HepG2 (cell line): Measurements from ENCODE around the gene TMED9. TPM values are rescaled to one million over a fixed set of nuclear protein-coding genes. Genes with fewer than 3 reads are reported as not detected.

Experiments used
- ATAC-seq: fragments of 200-7000 bp; cut with Tn5 transposase; 3 replicates; pipeline ENCODE4 v1.9.1; 2020; ENCODE audit warnings: mild to moderate bottlenecking, moderate library complexity
- BruUV-seq: library from RNA; stranded (reverse); fragments of 400-500 nt; replicated peaks from 2 replicates; lab custom pipeline; 2021; lab: Mats Ljungman, UMichigan
- CTCF ChIA-PET: fragments of 300-600 bp; formaldehyde crosslinking; extraction: SDS; loops from one replicate; lab custom pipeline; 2021; ENCODE audit warnings: low total read pairs, inconsistent platforms, low intra/inter-chr PET ratio; lab: Yijun Ruan, JAX
- POLR2A ChIA-PET: fragments of 350-600 bp; sonication (Branson Sonifier 250); formaldehyde crosslinking; loops from one replicate; lab custom pipeline; 2020; ENCODE audit warnings: antibody characterized with exemption, inconsistent platforms; lab: Yijun Ruan, JAX
- DNase-seq: peaks from one replicate; pipeline ENCODE4 v3.0.0-alpha.2; 2015; ENCODE audit warnings: low spot score
- FAIRE-seq: peaks from 3 replicates; lab custom pipeline; 2011; peaks lifted over from hg19 to GRCh38; lab: Jason Lieb, UNC
- H2AFZ ChIP-seq: one replicate; pipeline ENCODE4 v1.6.1; 2011; ENCODE audit warnings: low read length, inconsistent platforms
- H3K27ac ChIP-seq: fragments of 300-600 bp; 3 replicates; pipeline ENCODE4 v1.8.0; 2011; ENCODE audit warnings: mixed run types, mild to moderate bottlenecking, mixed read lengths, low read length, inconsistent platforms; ENCODE audit not compliant: insufficient read depth; ENCODE audit errors: extremely low read length
- H3K27me3 ChIP-seq, 2 experiments: fragments of 200-600 bp in 1 of 2; 2 replicates in 1 of 2; 3 replicates in 1 of 2; pipeline versions ENCODE4 v1.6.0 to v1.8.0; 2011; ENCODE audit warnings: low read length in 2 of 2, mild to moderate bottlenecking in 2 of 2, moderate library complexity in 2 of 2, inconsistent platforms in 1 of 2; ENCODE audit not compliant: insufficient read depth in 2 of 2, control insufficient read depth in 1 of 2
- H3K36me3 ChIP-seq, 2 experiments: fragments of 200-600 bp in 1 of 2; replicated peaks in 1 of 2; 2 replicates in 1 of 2; 3 replicates in 1 of 2; pipeline versions ENCODE4 v1.5.1 to v1.8.0; 2011; ENCODE audit warnings: low read length in 2 of 2, inconsistent platforms in 1 of 2; ENCODE audit not compliant: insufficient read depth in 2 of 2, control insufficient read depth in 1 of 2
- H3K4me1 ChIP-seq: 2 replicates; pipeline ENCODE4 v1.5.1; 2012; ENCODE audit warnings: low read length, inconsistent platforms; ENCODE audit not compliant: insufficient read depth
- H3K4me2 ChIP-seq: 2 replicates; pipeline ENCODE4 v1.6.0; 2011; ENCODE audit warnings: low read depth, low read length, inconsistent platforms
- H3K4me3 ChIP-seq, 3 experiments: fragments of 200-600 bp in 1 of 3; sonication (generic), shearing (Covaris generic) in 1 of 3; replicated peaks in 1 of 3; 2 replicates each; pipeline ENCODE4 v1.5.1; 2011 to 2016; ENCODE audit warnings: low read length in 3 of 3, inconsistent platforms in 2 of 3, low read depth in 2 of 3, mild to moderate bottlenecking in 2 of 3, control low read depth in 1 of 3, mixed read lengths in 1 of 3; ENCODE audit not compliant: insufficient read depth in 1 of 3
- H3K79me2 ChIP-seq: one replicate; pipeline ENCODE4 v1.6.1; 2011; ENCODE audit warnings: low read length, inconsistent platforms; ENCODE audit not compliant: insufficient read depth
- H3K9ac ChIP-seq: 2 replicates; pipeline ENCODE4 v1.6.0; 2011; ENCODE audit warnings: mild to moderate bottlenecking, low read depth, low read length, inconsistent platforms; ENCODE audit not compliant: insufficient read depth
- H3K9me3 ChIP-seq: 2 replicates; pipeline ENCODE4 v1.5.1; 2012; ENCODE audit warnings: mild to moderate bottlenecking, low read length
- H4K20me1 ChIP-seq: 2 replicates; pipeline ENCODE4 v1.6.0; 2011; ENCODE audit warnings: inconsistent platforms, mild to moderate bottlenecking, low read length, moderate library complexity; ENCODE audit not compliant: insufficient read depth
- BHLHE40 ChIP-seq: IDR thresholded peaks from 2 replicates; pipeline ENCODE4 v1.6.1; 2011; ENCODE audit warnings: low read length, improper control_type of control experiment
- MIER2 ChIP-seq: IDR thresholded peaks from 2 replicates; pipeline ENCODE4 v1.6.1; 2016; ENCODE audit warnings: missing biosample characterization, missing genetic modification reagents
- SNRNP70 ChIP-seq: fragments of 200-400 bp; formaldehyde crosslinking; IDR thresholded peaks from 2 replicates; pipeline ENCODE4 v1.6.1; 2017; ENCODE audit warnings: mild to moderate bottlenecking, low read depth, low read length, moderate library complexity
- ZBTB8A ChIP-seq: sonication (generic); formaldehyde crosslinking; IDR thresholded peaks from 2 replicates; pipeline ENCODE4 v1.4.0; 2020; ENCODE audit warnings: mild to moderate bottlenecking, low read depth, missing genetic modification reagents, borderline replicate concordance
- ZFP82 ChIP-seq: sonication (generic); formaldehyde crosslinking; IDR thresholded peaks from 2 replicates; pipeline ENCODE4 v1.5.1; 2020; ENCODE audit warnings: mild to moderate bottlenecking, missing genetic modification reagents, borderline replicate concordance
- ZNF337 ChIP-seq: sonication (generic); formaldehyde crosslinking; IDR thresholded peaks from 2 replicates; pipeline ENCODE4 v1.5.1; 2020; ENCODE audit warnings: missing genetic modification reagents, low read depth, mild to moderate bottlenecking, borderline replicate concordance
- ZNF343 ChIP-seq: sonication (generic); formaldehyde crosslinking; IDR thresholded peaks from 2 replicates; pipeline ENCODE4 v1.4.0; 2020; ENCODE audit warnings: mild to moderate bottlenecking, missing genetic modification reagents
- ZNF546 ChIP-seq: sonication (generic); formaldehyde crosslinking; conservative IDR thresholded peaks from 2 replicates; pipeline ENCODE4 v1.8.1; 2023; ENCODE audit warnings: mild to moderate bottlenecking, missing genetic modification reagents
- ZNF746 ChIP-seq: sonication (generic); formaldehyde crosslinking; IDR thresholded peaks from 2 replicates; pipeline ENCODE4 v1.8.0; 2022; ENCODE audit warnings: mild to moderate bottlenecking, missing genetic modification reagents
- ZNF775 ChIP-seq: sonication (generic); formaldehyde crosslinking; IDR thresholded peaks from 2 replicates; pipeline ENCODE4 v1.4.0; 2020; ENCODE audit warnings: missing genetic modification reagents, mild to moderate bottlenecking, moderate library complexity, borderline replicate concordance
- WGBS: methylation state at CpG from one replicate; pipeline ENCODE4 v1.1.6; 2017; ENCODE audit warnings: low lambda C conversion rate; 5-methylcytosine and 5-hydroxymethylcytosine counted together
- in situ Hi-C: cut with HindIII; loops from 2 replicates; pipeline ENCODE4 v1.10.0; 2017; ENCODE audit warnings: low pct_unique_long_range_greater_than_20kb; ENCODE audit not compliant: extremely low pct_ligation_motif_present
- intact Hi-C: fragments of 100-400 bp; cut with micrococcal nuclease; formaldehyde crosslinking; loops from one replicate; pipeline ENCODE4 v1.10.0; 2022; ENCODE audit not compliant: unreplicated experiment
- polyA plus RNA-seq, 8 experiments: library from polyadenylated mRNA; depleted of rRNA in 3 of 8; stranded (reverse) in 7 of 8; unstranded in 1 of 8; fragments of >200 nt; fragmentation: Illumina TruSeq in 4 of 8; extraction: Trizol in 4 of 8; gene quantifications; 2 replicates each; pipeline versions ENCODE4 v1.2.1 to v1.2.3, GENCODE V29; 2011 to 2016; ENCODE audit warnings: low read depth in 4 of 8, missing spikeins in 1 of 8, mixed read lengths in 1 of 8; ENCODE audit not compliant: insufficient read depth in 1 of 8
- total RNA-seq, 5 experiments: library from RNA; depleted of rRNA; stranded (reverse); fragments of >200 nt; fragmentation: Illumina TruSeq; extraction: Trizol; gene quantifications; 2 replicates each; pipeline ENCODE4 v1.2.3, GENCODE V29; 2016; ENCODE audit warnings: low read depth in 1 of 5
- TF ChIP-seq, protein P1 (sequence below): sonication (generic); formaldehyde crosslinking; IDR thresholded peaks from 2 replicates; pipeline ENCODE4 v1.9.0; 2022; ENCODE audit warnings: missing genetic modification reagents, mild to moderate bottlenecking, borderline replicate concordance
- TF ChIP-seq, protein P2 (sequence below): sonication (generic); formaldehyde crosslinking; IDR thresholded peaks from 2 replicates; pipeline ENCODE4 v1.4.0; 2020; ENCODE audit warnings: mild to moderate bottlenecking, missing genetic modification reagents

Gene TMED9
- total and polyA plus RNA-seq, 2 of the 13 experiments (the other 11 are each of a cell fraction or from before 2014, with no cell fraction given), result 161 to 350 TPM

DNA sequence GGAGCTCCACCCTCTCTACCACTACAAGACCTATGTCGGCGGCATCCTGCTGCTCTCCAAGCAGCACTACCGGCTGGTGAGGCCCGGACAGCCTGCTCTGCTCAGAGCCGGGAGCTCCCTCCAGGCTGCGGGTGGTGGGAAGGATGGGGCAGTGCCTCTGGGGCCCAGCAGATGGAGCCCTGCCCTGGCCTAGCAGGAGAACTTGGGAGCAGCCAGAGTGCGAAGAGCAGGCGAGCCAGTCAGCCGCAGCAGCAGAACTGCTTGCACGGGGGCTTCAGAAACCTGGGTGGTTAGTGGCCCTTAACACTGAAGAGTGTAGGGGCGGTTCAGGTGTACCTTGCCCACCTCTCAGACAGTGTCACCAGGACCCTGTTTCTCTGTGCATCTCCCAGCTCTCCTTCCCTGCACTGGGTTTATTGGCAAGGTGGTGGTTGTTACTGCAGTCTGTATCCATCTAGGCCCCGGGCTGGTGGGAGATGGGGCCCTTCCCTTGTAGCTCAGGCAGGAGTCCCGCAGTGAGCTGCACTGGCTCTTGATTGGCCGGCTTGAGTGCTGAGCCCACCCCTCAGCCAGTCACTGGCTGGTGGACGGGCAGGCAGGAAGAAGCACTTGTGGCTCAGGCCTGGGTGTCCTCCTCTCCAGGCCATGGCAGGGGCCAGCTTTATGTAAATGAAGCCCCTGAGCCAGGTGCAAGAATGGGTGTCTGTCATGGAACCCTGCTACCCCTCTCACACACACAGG, 15.6 kb downstream of the TMED9 start (continued):
- TF ChIP-seq ZFP82 (no peak), ZNF746 (CRISPR knock-in tag) (no peak)
- TF ChIP-seq, protein P1, sequence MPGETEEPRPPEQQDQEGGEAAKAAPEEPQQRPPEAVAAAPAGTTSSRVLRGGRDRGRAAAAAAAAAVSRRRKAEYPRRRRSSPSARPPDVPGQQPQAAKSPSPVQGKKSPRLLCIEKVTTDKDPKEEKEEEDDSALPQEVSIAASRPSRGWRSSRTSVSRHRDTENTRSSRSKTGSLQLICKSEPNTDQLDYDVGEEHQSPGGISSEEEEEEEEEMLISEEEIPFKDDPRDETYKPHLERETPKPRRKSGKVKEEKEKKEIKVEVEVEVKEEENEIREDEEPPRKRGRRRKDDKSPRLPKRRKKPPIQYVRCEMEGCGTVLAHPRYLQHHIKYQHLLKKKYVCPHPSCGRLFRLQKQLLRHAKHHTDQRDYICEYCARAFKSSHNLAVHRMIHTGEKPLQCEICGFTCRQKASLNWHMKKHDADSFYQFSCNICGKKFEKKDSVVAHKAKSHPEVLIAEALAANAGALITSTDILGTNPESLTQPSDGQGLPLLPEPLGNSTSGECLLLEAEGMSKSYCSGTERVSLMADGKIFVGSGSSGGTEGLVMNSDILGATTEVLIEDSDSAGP (CRISPR knock-in tag), result peak; percentile 62

GRCh38 chr5:177608243-177609075, 16.5 kb downstream of the TMED9 start:
- in situ Hi-C loops, result loop anchor here (25.0 kb wide), 1 partner anchor 454 kb away; no protein-coding TSS in a partner anchor

More at GRCh38 chr5:177608243-177609075, 16.5 kb downstream of the TMED9 start:
- no peak for FAIRE-seq
- TF ChIP-seq SNRNP70 (no peak), ZNF546 (no peak), ZNF775 (no peak), MIER2 (CRISPR knock-in tag) (no peak), BHLHE40 (no peak), ZNF343 (CRISPR knock-in tag) (no peak), ZBTB8A (CRISPR knock-in tag) (no peak), ZNF337 (CRISPR knock-in tag) (no peak)
- TF ChIP-seq, protein P2, sequence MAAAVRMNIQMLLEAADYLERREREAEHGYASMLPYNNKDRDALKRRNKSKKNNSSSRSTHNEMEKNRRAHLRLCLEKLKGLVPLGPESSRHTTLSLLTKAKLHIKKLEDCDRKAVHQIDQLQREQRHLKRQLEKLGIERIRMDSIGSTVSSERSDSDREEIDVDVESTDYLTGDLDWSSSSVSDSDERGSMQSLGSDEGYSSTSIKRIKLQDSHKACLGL (CRISPR knock-in tag), result no peak
- no peak overlapping the region for H3K4me3 ChIP-seq
- H3K4me1 ChIP-seq, result peaks cover 9% of the 10 kb centered on the region
- H3K27ac ChIP-seq, result no peak overlapping the region
- H3K9ac ChIP-seq, result no peak overlapping the region
- no peaks in the 10 kb centered on the region for H3K9me3 ChIP-seq
- no peaks in the 10 kb centered on the region for H3K79me2 ChIP-seq
- no peak overlapping the region for H3K4me2 ChIP-seq
- no TSS peak for BruUV-seq
- H2AFZ ChIP-seq, result no peak overlapping the region
- WGBS, result 94% methylated on average over 15 of the region's 37 CpGs
- no peak for ATAC-seq
- no peaks in the 10 kb centered on the region for H4K20me1 ChIP-seq
- no peaks in the 10 kb centered on the region for H3K27me3 ChIP-seq
- intact Hi-C loops, result no loop called here
- no peaks in the 10 kb centered on the region; a peak in 2 of 5 replicates for H3K36me3 ChIP-seq
- no peak for DNase-seq
- POLR2A ChIA-PET, result interaction anchor here (1.2 to 1.9 kb wide), 2 partner anchors 8 to 16 kb away, joined by 3 to 6 read pairs; partner anchors contain the start of genes B4GALT7 and TMED9
- CTCF ChIA-PET, result no interaction called here
